COLO668 (cell line): ENCODE measurements around the gene SLC11A2.
"Not testable (repeated sequence)": the region's sequence is repeated elsewhere in the genome, so short reads cannot be mapped to it uniquely, and the experiment has no call there.

Source experiments
- DNase-seq: peaks from one replicate; lab custom pipeline; 2025; ENCODE audit not compliant: unreplicated experiment; lab: John Stamatoyannopoulos, UW

The SLC11A2 gene

GRCh38 chr12:50991291-50991690 lies 34.9 kb downstream of the SLC11A2 start:
- no peak for DNase-seq

GRCh38 chr12:50990791-50991190 lies 35.4 kb downstream of the SLC11A2 start:
- DNase-seq, result no peak

DNA sequence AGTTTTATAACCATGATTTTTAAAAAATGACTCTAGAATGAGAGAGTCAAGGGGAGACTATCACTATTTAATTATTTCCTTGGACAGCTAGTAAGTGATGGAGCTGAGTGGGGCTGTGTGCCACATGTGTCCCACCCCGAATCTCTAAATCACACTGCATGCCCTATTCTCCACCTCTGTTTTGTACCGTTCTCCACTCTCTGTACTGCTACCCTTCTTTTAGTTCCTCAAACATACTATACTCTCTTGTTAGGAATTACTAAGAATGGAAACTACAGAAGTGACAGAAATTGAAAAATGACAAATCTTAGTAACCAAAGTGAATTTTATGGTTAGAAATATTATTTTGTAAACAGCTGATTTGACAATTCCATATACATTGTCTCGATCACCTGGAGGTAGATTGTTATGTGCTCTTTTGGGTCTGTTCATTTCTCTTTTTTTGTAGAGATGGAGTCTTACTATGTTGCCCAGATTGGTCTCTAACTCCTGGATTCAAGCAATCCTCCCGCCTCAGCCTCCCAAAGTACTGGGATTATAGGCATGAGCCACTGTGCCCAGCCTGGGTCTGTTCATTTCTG lies 35.9 kb downstream of the SLC11A2 start:
- no peak for DNase-seq

DNA sequence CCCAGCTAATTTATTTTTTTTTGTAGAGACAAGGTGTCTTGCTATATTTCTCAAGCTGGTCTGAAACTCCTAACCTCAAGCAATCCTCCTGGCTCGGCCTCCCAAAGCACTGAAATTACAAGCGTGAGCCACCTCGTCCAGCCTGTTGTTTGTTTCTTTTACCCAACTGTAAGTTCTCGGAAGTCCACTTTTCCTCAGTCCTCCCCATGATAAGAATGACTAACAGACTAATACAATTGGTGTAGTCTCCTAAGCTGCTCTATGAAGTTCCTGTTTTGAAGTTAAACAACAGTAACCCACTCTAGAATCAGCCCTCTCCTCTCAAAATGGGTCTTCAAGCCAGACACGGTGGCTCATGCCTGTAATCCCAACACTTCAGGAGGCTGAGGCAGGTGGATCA lies 37.3 kb downstream of the SLC11A2 start:
- DNase-seq, result no peak

- no peak for DNase-seq
Observed at GRCh38 chr12:50988051-50988450, 38.1 kb downstream of the SLC11A2 start.

DNA sequence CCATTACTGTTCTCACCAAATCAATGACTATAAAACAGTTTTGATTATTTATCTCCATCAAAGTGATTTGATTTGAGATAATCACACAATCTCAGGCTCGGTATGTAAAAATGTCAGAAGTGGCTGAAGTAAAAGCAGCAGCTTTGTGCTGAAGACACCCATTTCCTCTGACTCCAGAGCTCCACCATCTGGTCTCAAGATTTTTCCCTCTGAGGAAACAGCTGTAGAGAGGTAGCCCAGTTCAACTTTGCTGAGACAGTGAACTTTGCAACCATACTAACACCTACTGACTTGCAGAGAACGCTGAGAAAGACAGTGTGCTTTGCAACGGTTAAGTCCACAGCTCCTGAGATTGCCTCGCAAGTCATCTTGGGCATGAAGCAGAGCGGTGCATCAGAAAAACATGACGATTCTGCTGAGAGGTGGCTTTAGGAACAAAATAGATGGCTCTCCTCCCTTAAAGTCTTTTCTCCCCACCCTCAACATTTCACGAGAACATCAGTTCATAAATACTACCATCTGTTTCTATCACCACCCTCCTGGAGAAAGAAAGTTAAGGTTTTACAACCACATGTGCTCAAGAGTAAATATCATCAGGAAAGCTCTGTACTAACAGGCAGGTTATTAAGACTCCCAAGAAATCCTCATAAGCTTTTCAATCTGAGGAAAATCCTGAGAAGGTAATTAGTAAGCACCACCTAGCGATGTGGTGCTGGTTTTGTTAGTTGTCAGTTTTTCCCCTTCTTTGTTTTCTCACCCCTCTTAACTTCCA lies 39.0 kb downstream of the SLC11A2 start:
- DNase-seq, result no peak

DNA sequence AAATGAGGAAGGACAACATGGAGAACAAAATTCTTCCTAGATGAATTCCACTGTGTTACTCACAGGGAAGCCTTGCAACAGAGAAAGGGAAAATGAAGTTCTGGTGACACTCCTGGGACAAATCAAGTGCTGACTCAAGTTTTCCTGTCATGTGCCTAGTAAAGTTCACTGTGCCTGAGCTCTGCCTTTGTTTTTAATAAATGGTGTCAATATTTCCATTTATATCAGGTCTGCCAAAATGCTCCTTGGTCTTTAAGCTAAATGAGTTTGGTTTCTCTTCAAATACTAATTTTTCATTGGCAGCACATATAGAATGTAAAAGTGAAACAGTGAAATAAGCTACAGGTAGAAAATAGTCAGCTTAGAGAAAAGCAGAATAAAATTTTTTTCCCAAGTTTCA lies 40.9 kb downstream of the SLC11A2 start:
- no peak for DNase-seq

DNA sequence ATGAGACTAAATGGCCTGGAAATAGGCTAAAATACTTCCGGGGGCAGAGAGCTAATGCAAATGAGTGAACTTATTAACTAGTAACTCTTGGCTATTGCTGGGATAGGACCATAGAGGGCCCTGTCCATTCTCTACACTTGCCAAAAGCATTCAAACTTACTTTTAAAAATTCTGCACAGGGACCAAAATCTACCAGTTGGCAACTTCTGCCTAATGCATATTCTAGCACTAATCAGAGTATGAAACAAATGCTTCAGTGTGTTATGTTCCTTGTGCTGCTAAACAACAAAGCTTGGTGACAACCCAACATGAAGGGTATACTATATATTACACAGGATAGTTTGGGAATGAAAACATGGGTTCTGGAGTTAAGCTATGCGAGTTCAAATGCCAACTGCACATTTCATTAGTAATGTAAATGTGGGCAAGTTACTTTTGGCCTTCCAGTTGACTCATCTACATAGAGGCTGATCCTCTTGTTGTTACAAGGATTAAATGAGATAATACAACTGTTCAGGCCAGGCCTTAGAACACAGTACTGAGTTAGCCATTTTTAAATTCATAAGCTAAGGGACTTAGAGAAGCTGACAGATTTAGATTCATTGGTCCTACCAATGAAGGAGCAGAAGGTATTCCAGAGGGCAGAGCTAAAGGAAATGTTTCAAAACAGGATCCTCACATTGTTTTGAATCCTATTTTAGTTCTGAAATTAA lies 41.4 kb downstream of the SLC11A2 start:
- no peak for DNase-seq

DNA sequence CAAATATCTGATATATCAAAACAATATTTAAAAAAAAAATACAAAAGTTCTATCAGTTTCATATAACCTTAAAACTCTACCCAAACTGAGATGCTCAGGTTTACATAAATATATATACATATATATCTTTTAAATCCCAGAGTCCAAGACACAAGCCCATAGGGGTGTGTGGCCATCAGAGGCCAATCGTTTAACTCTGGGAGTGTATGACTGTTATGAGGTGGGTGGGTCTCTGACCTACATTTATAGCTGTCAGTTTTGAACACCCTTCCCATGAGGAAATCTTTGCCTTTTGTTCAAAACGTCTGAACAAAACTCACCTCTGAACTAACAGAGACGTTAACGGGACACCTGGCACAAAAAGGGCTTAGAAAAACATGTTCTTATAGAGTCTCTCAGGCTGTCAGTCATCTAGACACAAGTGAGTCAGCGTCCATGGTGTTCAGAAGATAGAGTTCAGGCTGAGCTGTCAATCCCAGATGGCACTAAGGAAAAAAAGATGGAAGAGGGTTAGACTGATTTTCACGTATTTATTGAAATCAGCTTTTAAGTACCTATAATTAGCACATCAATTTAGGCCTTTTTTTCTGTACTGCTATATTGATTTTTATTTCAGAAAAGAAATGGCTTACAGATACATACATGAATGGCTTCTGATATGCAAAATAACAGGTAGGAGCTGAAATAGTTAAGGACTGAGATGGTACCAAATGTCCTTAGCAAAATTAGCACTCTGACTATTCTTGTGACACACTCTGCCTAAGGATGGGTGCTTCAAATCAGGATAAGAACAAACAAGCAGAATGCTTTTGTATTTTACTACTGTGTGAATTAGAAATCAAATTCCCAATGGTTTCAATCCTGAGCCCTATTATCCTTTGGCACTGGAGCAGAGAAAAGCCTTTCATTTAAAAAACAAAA lies 44.6 kb downstream of the SLC11A2 start:
- no peak for DNase-seq

DNA sequence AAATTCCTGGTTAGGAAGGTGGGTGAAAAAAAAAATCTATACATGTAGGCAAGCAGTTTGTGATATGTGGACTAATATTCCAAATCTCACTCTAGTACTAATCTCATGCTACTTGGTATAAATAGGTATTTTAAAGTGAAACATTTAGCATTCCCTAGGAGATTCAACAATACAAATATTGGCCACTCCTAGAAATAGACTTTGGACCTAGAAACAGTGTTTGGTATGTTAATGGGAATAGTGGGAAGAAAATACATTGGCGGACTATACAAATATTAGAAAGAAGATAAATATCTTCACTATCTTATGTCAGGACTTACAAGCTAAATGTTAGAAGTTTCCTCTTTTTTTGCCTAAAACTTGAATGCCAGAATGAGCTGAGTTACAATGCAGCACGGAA lies 45.6 kb downstream of the SLC11A2 start:
- no peak for DNase-seq

GRCh38 chr12:50979369-50980052 lies 46.7 kb downstream of the SLC11A2 start:
- no peak for DNase-seq

DNA sequence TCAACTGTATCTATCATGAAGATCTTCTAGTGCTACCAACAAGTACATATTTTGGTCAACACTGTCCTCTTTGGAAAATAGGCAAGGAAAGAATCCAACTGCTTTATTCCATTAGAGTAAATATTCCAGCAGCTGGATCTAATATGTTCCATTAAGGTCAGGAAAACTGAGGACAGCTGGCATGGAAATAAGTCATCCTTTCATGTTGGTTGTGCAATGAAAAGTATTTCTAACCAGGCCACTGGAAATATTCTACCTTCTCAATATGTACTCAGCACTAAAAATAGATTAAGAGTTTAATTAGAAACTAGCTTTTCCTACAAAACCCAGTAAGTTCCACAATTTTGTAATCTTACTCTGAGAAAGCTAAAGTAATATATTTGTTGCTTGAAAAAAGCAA lies 54.2 kb downstream of the SLC11A2 start:
- no peak for DNase-seq

DNA sequence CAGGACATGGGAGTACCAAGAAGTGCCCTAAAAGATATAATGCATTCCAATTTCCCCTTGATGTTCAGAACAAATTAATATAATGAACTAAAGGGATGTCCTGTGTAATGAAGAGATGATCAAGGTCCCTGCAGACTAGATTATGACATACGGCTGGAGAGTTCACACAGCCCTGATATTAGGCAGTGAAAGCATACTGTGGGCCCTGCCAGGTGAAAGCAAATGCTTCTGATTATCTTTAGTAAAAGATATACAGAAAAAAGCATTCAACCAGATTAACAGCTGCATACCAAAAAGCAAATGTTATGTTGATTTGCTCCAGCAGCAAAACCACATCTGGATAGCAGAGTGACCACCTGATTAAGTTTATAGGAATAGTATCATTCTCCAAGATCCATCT lies 61.8 kb downstream of the SLC11A2 start:
- DNase-seq, result no peak

DNA sequence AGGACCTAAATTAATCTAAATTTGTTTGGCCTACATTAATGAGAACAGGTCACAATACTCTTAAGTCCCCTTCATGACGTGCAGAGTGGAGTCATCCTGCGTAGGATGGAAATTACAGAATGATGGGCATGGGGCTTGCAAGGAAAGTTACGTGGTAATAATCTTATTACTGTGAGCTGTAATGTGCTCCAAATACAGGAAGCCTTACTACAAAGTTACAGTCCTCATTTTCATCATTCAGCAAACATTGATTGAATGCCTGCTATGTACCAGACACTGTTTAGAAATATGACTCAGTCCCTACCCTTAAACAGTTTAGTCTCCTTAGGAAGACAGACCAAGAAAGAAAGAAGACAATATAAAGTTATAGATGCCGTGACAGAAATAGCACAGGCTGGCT lies 64.5 kb downstream of the SLC11A2 start:
- no peak for DNase-seq

DNA sequence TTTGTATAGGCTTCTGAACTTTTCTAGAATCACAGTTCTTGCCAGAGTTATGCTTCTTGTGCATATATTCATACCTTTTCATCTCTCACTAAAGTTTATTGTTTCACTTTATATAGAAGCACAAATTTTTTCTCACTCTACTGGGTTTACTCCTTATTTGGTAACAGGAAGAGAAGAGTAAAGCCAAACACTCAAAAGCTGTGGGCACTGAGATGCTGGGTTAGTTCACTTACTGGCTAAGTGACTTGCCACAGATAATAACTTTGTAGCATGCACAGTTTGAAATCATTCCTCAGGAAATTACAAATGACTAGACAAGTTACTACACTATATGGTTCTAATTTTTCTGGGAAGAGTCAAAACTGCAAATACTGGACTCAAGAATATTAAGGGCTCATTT lies 66.1 kb downstream of the SLC11A2 start:
- DNase-seq, result no peak

- no peak for DNase-seq
Observed at GRCh38 chr12:50955697-50956096, 70.5 kb downstream of the SLC11A2 start.

GRCh38 chr12:50955288-50955687 lies 70.9 kb downstream of the SLC11A2 start:
- DNase-seq, result no peak

DNA sequence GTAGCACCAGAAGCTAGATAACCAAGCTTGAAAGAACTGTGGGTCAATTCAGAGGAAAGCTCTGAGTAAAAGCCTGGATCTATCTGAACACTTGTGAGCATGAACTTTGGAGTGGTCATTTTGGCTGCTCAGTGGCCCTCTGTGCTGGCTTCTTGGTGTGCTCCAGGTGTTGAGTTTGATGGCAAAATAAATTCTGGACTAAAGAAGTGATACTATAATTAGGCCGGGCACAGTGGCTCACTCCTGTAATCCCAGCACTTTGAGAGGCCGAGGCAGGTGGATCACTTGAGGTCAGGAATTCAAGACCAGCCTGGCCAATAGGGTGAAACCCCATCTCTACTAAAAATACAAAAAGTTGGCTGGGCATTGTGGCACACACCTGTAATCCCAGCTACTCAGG lies 71.4 kb downstream of the SLC11A2 start:
- DNase-seq, result not testable (repeated sequence)

- DNase-seq, result no peak
Observed at GRCh38 chr12:50953047-50953446, 73.1 kb downstream of the SLC11A2 start.

- DNase-seq, result no peak
Observed at GRCh38 chr12:50952510-50952909, 73.7 kb downstream of the SLC11A2 start, which contains the start of gene HIGD1C. Gene HIGD1C (plus strand): TSS chr12:50952544. CDS start chr12:50953999, 1,455 bp downstream.

DNA sequence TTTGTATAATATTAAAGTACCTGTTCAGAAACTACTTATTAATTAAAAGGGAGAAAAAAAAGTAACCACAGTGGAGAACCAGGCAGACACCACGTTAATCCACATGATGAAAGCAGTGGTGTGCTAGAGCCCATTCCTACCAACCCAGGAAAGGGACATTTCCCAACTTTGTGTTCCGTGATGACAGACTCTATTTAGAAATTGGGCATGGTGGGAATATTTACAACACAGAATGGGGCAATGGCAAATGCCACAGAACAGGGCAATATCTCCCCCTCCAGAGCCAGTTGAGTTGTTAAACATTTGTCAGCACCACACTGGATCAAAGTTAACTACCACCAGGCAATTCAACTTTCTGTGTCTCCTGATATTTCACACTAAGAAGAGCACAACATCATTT lies 75.1 kb downstream of the SLC11A2 start:
- no peak for DNase-seq
